ENCODE data around the gene YIF1A. TPM values are rescaled to one million over a fixed set of nuclear protein-coding genes. Genes with fewer than 3 reads are reported as not detected.

YIF1A gene
- total and polyA plus RNA-seq, 2 of the 4 experiments (the other 2 are of a cell fraction) = 128 to 207 TPM

GRCh38 chr11:66261578-66261977 lies 27.4 kb downstream of the YIF1A start:
- WGBS, 2 experiments (ENCODE audit: extremely low coverage in 2 of 2, insufficient read length in 1 of 2) = 86% methylated on average over 8 of the region's 16 CpGs; no CpG with 5 or more reads in 1 of the 2 experiments
- Histone ChIP-seq H3K9ac (ENCODE audit: low read depth, low read length) (no peak overlapping the region), H3K23ac (ENCODE audit: low read depth, low read length) (no peak overlapping the region), H3K4ac (ENCODE audit: low read depth, low read length) (no peak overlapping the region), H4K8ac (ENCODE audit: low read depth in 2 of 2, low read length in 2 of 2) (no peak overlapping the region), H3K4me1 (ENCODE audit: control insufficient read depth, insufficient read depth, low read length) (peaks cover 9% of the 10 kb centered on the region; the same call in 1 of the 2 replicates), H3K18ac (ENCODE audit: low read depth, low read length) (no peak overlapping the region), H2BK120ac (ENCODE audit: low read depth, low read length) (no peak overlapping the region), H3K4me3 (ENCODE audit: insufficient read depth, low read depth, low read length) (no peak overlapping the region), H4K5ac (ENCODE audit: low read depth, low read length) (no peak overlapping the region), H3K79me1 (ENCODE audit: low read depth in 1 of 2, low read length in 2 of 2) (peaks cover 28 to 54% of the 10 kb centered on the region in 2 experiments), H3K4me2 (ENCODE audit: low read depth, low read length) (no peak overlapping the region), H2BK15ac (ENCODE audit: low read depth, low read length) (no peak overlapping the region), H2BK5ac (ENCODE audit: low read depth, low read length, poor library complexity, severe bottlenecking) (no peak overlapping the region), H3K14ac (replicated peaks; ENCODE audit: low read depth, low read length) (no peak overlapping the region), H2AK5ac (ENCODE audit: low read depth, low read length) (no peak overlapping the region), H4K20me1 (ENCODE audit: insufficient read depth, low read length) (peaks cover 19% of the 10 kb centered on the region), H3K27me3 (ENCODE audit: control insufficient read depth, insufficient read depth, low read length) (no peaks in the 10 kb centered on the region), H2BK20ac (ENCODE audit: low read depth, low read length) (no peak overlapping the region), H2AK9ac (replicated peaks; ENCODE audit: low read depth, low read length, poor library complexity) (no peak overlapping the region), H3K9me3 (ENCODE audit: control insufficient read depth, insufficient read depth, low read length) (no peaks in the 10 kb centered on the region), H3K36me3 (ENCODE audit: control insufficient read depth, insufficient read depth, low read length) (peaks cover 50% of the 10 kb centered on the region), H2AFZ (replicated peaks; ENCODE audit: low read length, poor library complexity) (no peak overlapping the region), H3K56ac (ENCODE audit: extremely low read depth, insufficient read depth, low read length) (no peak overlapping the region), H3K27ac (ENCODE audit: insufficient read depth, low read length) (no peak overlapping the region), H3K9me1 (ENCODE audit: insufficient read depth, low read length) (no peaks in the 10 kb centered on the region; the same call in 1 of the 2 replicates), H4K91ac (ENCODE audit: insufficient read depth, low read depth, low read length) (no peak overlapping the region)
- CTCF ChIA-PET = no interaction called here
- POLR2A ChIA-PET (ENCODE audit: unreplicated experiment) = no interaction called here
- TF ChIP-seq RAD21 (IDR thresholded peaks at IDR 0.05; ENCODE audit: low read length) (no peak), MXI1 (IDR thresholded peaks at IDR 0.05; ENCODE audit: borderline replicate concordance, low read depth, low read length) (no peak), BHLHE40 (IDR thresholded peaks at IDR 0.05; ENCODE audit: low read depth, low read length) (no peak), ELK1 (IDR thresholded peaks at IDR 0.05; ENCODE audit: borderline replicate concordance, low read depth, low read length) (no peak), CHD1 (IDR thresholded peaks at IDR 0.05; ENCODE audit: low read depth, low read length) (no peak), MAZ (IDR thresholded peaks at IDR 0.05; ENCODE audit: borderline replicate concordance, low read depth, low read length) (no peak), CEBPB (IDR thresholded peaks at IDR 0.05; ENCODE audit: low read depth, low read length) (no peak), POLR2A (IDR thresholded peaks at IDR 0.05; ENCODE audit: low read depth, low read length) (no peak), RFX5 (IDR thresholded peaks at IDR 0.05; ENCODE audit: low read depth, low read length) (no peak), NFE2L2 (IDR thresholded peaks at IDR 0.05; ENCODE audit: low read depth, low read length) (no peak)
- TF ChIP-seq, protein P1, sequence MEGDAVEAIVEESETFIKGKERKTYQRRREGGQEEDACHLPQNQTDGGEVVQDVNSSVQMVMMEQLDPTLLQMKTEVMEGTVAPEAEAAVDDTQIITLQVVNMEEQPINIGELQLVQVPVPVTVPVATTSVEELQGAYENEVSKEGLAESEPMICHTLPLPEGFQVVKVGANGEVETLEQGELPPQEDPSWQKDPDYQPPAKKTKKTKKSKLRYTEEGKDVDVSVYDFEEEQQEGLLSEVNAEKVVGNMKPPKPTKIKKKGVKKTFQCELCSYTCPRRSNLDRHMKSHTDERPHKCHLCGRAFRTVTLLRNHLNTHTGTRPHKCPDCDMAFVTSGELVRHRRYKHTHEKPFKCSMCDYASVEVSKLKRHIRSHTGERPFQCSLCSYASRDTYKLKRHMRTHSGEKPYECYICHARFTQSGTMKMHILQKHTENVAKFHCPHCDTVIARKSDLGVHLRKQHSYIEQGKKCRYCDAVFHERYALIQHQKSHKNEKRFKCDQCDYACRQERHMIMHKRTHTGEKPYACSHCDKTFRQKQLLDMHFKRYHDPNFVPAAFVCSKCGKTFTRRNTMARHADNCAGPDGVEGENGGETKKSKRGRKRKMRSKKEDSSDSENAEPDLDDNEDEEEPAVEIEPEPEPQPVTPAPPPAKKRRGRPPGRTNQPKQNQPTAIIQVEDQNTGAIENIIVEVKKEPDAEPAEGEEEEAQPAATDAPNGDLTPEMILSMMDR (conservative IDR thresholded peaks at IDR 0.05; ENCODE audit: low read depth, low read length) = no peak
- in situ Hi-C loops (cut with MboI; ENCODE audit: low sequenced_read_pairs) = no loop called here
- ATAC-seq (ENCODE audit: low read depth) (no peak), DNase-seq (no peak)
- dilution Hi-C loops (cut with HindIII; ENCODE audit: low sequenced_read_pairs, unreplicated experiment) = no loop called here
- intact Hi-C loops (cut with micrococcal nuclease) = no loop called here
- BruUV-seq (replicated peaks) = no TSS peak
